GM19035 (cell line): ENCODE results near the gene TRPM1.

ENCODE experiments used
- ATAC-seq: cut with Tn5 transposase; IDR thresholded peaks from one replicate; pipeline ENCODE4 v1.9.1; 2021; ENCODE audit not compliant: unreplicated experiment

Gene TRPM1

GRCh38 chr15:31083370-31083780, 18.1 kb downstream of the TRPM1 start:
- ATAC-seq = no peak

GRCh38 chr15:31082771-31083369, 18.7 kb downstream of the TRPM1 start:
- ATAC-seq = no peak

GRCh38 chr15:31081588-31082250, 19.8 kb downstream of the TRPM1 start:
- ATAC-seq = no peak

GRCh38 chr15:31081056-31081455, 20.5 kb downstream of the TRPM1 start:
- no peak for ATAC-seq

- ATAC-seq = no peak
Observed at GRCh38 chr15:31080591-31081014, 20.9 kb downstream of the TRPM1 start.

- ATAC-seq = no peak
Observed at GRCh38 chr15:31079519-31079918, 22.0 kb downstream of the TRPM1 start.

- ATAC-seq = no peak
Observed at GRCh38 chr15:31078471-31078870, 23.1 kb downstream of the TRPM1 start.

GRCh38 chr15:31077941-31078340, 23.6 kb downstream of the TRPM1 start:
- ATAC-seq = no peak

- no peak for ATAC-seq
Observed at GRCh38 chr15:31077181-31077580, 24.3 kb downstream of the TRPM1 start.

- no peak for ATAC-seq
Observed at GRCh38 chr15:31074321-31074720, 27.2 kb downstream of the TRPM1 start.

- ATAC-seq = no peak
Observed at GRCh38 chr15:31070867-31071266, 30.7 kb downstream of the TRPM1 start.

GRCh38 chr15:31069360-31070000, 32.0 kb downstream of the TRPM1 start:
- ATAC-seq = no peak

GRCh38 chr15:31067890-31068603, 33.5 kb downstream of the TRPM1 start:
- no peak for ATAC-seq

- ATAC-seq = no peak
Observed at GRCh38 chr15:31065824-31066223, 35.7 kb downstream of the TRPM1 start.

GRCh38 chr15:31062911-31063310, 38.6 kb downstream of the TRPM1 start:
- no peak for ATAC-seq

- no peak for ATAC-seq
Observed at GRCh38 chr15:31062310-31062847, 39.1 kb downstream of the TRPM1 start.

GRCh38 chr15:31060429-31061140, 40.9 kb downstream of the TRPM1 start:
- ATAC-seq = no peak

- no peak for ATAC-seq
Observed at GRCh38 chr15:31058236-31058962, 43.1 kb downstream of the TRPM1 start.

- ATAC-seq = no peak
Observed at GRCh38 chr15:31051496-31052080, 49.9 kb downstream of the TRPM1 start.

GRCh38 chr15:31050953-31051352, 50.6 kb downstream of the TRPM1 start:
- no peak for ATAC-seq
